Suprapubic skin (tissue), 4 donors: Measurements from ENCODE around the gene PKNOX1.

Source experiments
- CTCF ChIP-seq, 2 donors: fragments of 200-600 bp in 1 of 2; fragments of 450-650 bp in 1 of 2; sonication (generic) in 1 of 2; IDR thresholded peaks; one replicate each; pipeline ENCODE4 v1.5.1; 2016 to 2019; ENCODE audit warnings: antibody characterized with exemption in 2 of 2, mild to moderate bottlenecking in 1 of 2, moderate library complexity in 1 of 2
- EP300 ChIP-seq: sonication (generic); formaldehyde crosslinking; IDR thresholded peaks from one replicate; pipeline ENCODE4 v1.6.1; 2017; ENCODE audit warnings: antibody characterized with exemption
- POLR2AphosphoS5 ChIP-seq, 3 donors: sonication (generic); formaldehyde crosslinking; IDR thresholded peaks; one replicate each; pipeline ENCODE4 v1.6.1; 2017; ENCODE audit warnings: antibody characterized with exemption in 3 of 3

- TF ChIP-seq CTCF (IDR thresholded peaks at IDR 0.05) (no peak), EP300 (no peak), POLR2AphosphoS5 (IDR thresholded peaks at IDR 0.05) (no peak)
Observed at GRCh38 chr21:43020771-43021170, 46.4 kb downstream of the PKNOX1 start.
